ENCODE data around the gene ACYP1. TPM values are rescaled to one million over a fixed set of nuclear protein-coding genes. Genes with fewer than 3 reads are reported as not detected.
A peak's percentile ranks its signal among the peaks of the same experiment; 100 is the strongest.

Gene ACYP1
- total and polyA plus RNA-seq, 2 of the 13 experiments (the other 11 are each of a cell fraction or from before 2014, with no cell fraction given), result 9.7 to 22.4 TPM

- TF ChIP-seq, protein P1, sequence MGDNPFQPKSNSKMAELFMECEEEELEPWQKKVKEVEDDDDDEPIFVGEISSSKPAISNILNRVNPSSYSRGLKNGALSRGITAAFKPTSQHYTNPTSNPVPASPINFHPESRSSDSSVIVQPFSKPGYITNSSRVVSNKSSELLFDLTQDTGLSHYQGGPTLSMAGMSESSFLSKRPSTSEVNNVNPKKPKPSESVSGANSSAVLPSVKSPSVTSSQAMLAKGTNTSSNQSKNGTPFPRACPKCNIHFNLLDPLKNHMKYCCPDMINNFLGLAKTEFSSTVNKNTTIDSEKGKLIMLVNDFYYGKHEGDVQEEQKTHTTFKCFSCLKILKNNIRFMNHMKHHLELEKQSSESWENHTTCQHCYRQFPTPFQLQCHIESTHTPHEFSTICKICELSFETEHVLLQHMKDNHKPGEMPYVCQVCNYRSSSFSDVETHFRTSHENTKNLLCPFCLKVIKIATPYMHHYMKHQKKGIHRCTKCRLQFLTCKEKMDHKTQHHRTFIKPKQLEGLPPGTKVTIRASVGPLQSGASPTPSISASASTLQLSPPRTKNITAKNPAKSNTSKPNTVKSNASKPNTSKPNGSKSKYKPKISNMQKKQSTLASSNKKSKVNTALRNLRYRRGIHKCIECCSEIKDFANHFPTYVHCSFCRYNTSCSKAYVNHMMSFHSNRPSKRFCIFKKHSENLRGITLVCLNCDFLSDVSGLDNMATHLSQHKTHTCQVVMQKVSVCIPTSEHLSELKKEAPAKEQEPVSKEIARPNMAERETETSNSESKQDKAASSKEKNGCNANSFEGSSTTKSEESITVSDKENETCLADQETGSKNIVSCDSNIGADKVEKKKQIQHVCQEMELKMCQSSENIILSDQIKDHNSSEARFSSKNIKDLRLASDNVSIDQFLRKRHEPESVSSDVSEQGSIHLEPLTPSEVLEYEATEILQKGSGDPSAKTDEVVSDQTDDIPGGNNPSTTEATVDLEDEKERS (CRISPR knock-in tag; IDR thresholded peaks at IDR 0.05), result 0 out of 2 replicates have a peak, but pooled peaks have one; percentile 50
- TF ChIP-seq MXD4 (CRISPR knock-in tag; IDR thresholded peaks at IDR 0.05), result peak; percentile 73
- no peak for TF ChIP-seq DNMT1 (CRISPR knock-in tag; IDR thresholded peaks at IDR 0.05)
- peak; percentile 80; the same call in 1 of the 2 replicates for TF ChIP-seq GLI4 (CRISPR knock-in tag; IDR thresholded peaks at IDR 0.05; ENCODE audit: borderline replicate concordance)
- TF ChIP-seq EED (CRISPR knock-in tag; IDR thresholded peaks at IDR 0.05), result peak; percentile 68; the same call in 1 of the 2 replicates
- no peak for TF ChIP-seq ZFP36L1 (CRISPR knock-in tag; IDR thresholded peaks at IDR 0.05)
- no peak for TF ChIP-seq SNAI1 (CRISPR knock-in tag; IDR thresholded peaks at IDR 0.05; ENCODE audit: borderline replicate concordance)
- peak; percentile 94 for TF ChIP-seq ZFX (CRISPR knock-in tag; IDR thresholded peaks at IDR 0.05; ENCODE audit: low read depth)
- TF ChIP-seq FLYWCH1 (CRISPR knock-in tag; IDR thresholded peaks at IDR 0.05), result peak; percentile 55; the same call in 1 of the 2 replicates
- no peak for TF ChIP-seq ATM (IDR thresholded peaks at IDR 0.05; ENCODE audit: borderline replicate concordance)
- no peak for TF ChIP-seq TCF7L2 (IDR thresholded peaks at IDR 0.05; ENCODE audit: low read depth, low read length)
- peak; percentile 58; the same call in 1 of the 2 replicates for TF ChIP-seq CSRNP1 (CRISPR knock-in tag; IDR thresholded peaks at IDR 0.05)
- TF ChIP-seq, protein P2, sequence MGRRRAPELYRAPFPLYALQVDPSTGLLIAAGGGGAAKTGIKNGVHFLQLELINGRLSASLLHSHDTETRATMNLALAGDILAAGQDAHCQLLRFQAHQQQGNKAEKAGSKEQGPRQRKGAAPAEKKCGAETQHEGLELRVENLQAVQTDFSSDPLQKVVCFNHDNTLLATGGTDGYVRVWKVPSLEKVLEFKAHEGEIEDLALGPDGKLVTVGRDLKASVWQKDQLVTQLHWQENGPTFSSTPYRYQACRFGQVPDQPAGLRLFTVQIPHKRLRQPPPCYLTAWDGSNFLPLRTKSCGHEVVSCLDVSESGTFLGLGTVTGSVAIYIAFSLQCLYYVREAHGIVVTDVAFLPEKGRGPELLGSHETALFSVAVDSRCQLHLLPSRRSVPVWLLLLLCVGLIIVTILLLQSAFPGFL (CRISPR knock-in tag; IDR thresholded peaks at IDR 0.05), result 0 out of 2 replicates have a peak, but pooled peaks have one; percentile 63
- TF ChIP-seq ZNF225 (CRISPR knock-in tag; IDR thresholded peaks at IDR 0.05), result peak; percentile 58; the same call in 1 of the 2 replicates
- TF ChIP-seq ZNF605 (CRISPR knock-in tag; IDR thresholded peaks at IDR 0.05), result peak; percentile 85
- TF ChIP-seq ZNF567 (CRISPR knock-in tag; IDR thresholded peaks at IDR 0.05; ENCODE audit: borderline replicate concordance), result no peak
- TF ChIP-seq SALL1 (CRISPR knock-in tag; IDR thresholded peaks at IDR 0.05), result peak; percentile 89
- no peak for TF ChIP-seq ZNF788 (CRISPR knock-in tag; IDR thresholded peaks at IDR 0.05; ENCODE audit: borderline replicate concordance)
- TF ChIP-seq ZNF564 (CRISPR knock-in tag; IDR thresholded peaks at IDR 0.05), result no peak
- TF ChIP-seq RARG (CRISPR knock-in tag; IDR thresholded peaks at IDR 0.05; ENCODE audit: low read depth), result no peak
- no peak for TF ChIP-seq ZNF10 (CRISPR knock-in tag; IDR thresholded peaks at IDR 0.05; ENCODE audit: borderline replicate concordance, low read depth)
- TF ChIP-seq ZMYM3 (CRISPR knock-in tag; IDR thresholded peaks at IDR 0.05), result no peak
- TF ChIP-seq YY1 (IDR thresholded peaks at IDR 0.05; ENCODE audit: insufficient read depth, insufficient replicate concordance, low read depth, low read length), result peak; percentile 31
- TF ChIP-seq XBP1 (CRISPR knock-in tag; IDR thresholded peaks at IDR 0.05), result peak; percentile 79; the same call in 1 of the 2 replicates
- TF ChIP-seq NR3C1 (CRISPR knock-in tag; IDR thresholded peaks at IDR 0.05), result no peak
Measured at GRCh38 chr14:75050852-75051555, 12.8 kb downstream of the ACYP1 start, which contains the start of gene MLH3 (continued).

Data from HepG2 (cell line).